Activated CD8-positive, alpha-beta T cell treated with anti-CD3 and anti-CD28 coated beads, Interleukin-2, amount 10 ng/mL, durations not matched to agents 7 days and 5 days (primary cell): ENCODE data around the gene IGFBP2. TPM values are rescaled to one million over a fixed set of nuclear protein-coding genes. Genes with fewer than 3 reads are reported as not detected.
A peak's percentile ranks its signal among the peaks of the same experiment; 100 is the strongest.

ENCODE experiments used
- ATAC-seq: fragments of 150-1000 bp; cut with Tn5 transposase; one replicate; pipeline ENCODE4 v1.10.0; 2021; ENCODE audit warnings: moderate library complexity
- CTCF ChIA-PET: fragments of 350-600 bp; sonication (Branson Sonifier 250); formaldehyde crosslinking; loops from one replicate; lab custom pipeline; 2021; ENCODE audit warnings: antibody characterized with exemption; lab: Charles Lee
- POLR2A ChIA-PET: fragments of 350-600 bp; sonication (Branson Sonifier 250); formaldehyde crosslinking; loops from one replicate; lab custom pipeline; 2021; ENCODE audit warnings: antibody characterized with exemption; lab: Charles Lee
- DNase-seq: peaks from one replicate; pipeline ENCODE4 v3.0.0-alpha.2; 2020
- H3K27ac Mint-ChIP-seq: one replicate; pipeline ENCODE4 v1.8.0; 2021; ENCODE audit warnings: mild to moderate bottlenecking, mixed read lengths
- H3K27me3 Mint-ChIP-seq: one replicate; pipeline ENCODE4 v1.8.0; 2021; ENCODE audit warnings: low read depth, mixed read lengths
- H3K36me3 Mint-ChIP-seq: one replicate; pipeline ENCODE4 v1.8.0; 2021; ENCODE audit warnings: low read depth, mixed read lengths
- H3K4me1 Mint-ChIP-seq: one replicate; pipeline ENCODE4 v1.8.0; 2021; ENCODE audit warnings: low read depth, mixed read lengths
- H3K4me3 Mint-ChIP-seq: one replicate; pipeline ENCODE4 v1.8.0; 2021; ENCODE audit warnings: mild to moderate bottlenecking, mixed read lengths
- H3K9me3 Mint-ChIP-seq: one replicate; pipeline ENCODE4 v1.8.0; 2022; ENCODE audit warnings: mixed read lengths; ENCODE audit not compliant: insufficient read depth
- total RNA-seq, 2 experiments: library from RNA; stranded (reverse); gene quantifications; one replicate each; pipeline ENCODE4 v1.2.3, GENCODE V29; 2021

Gene IGFBP2
- total RNA-seq, 2 experiments from 2014 or later: 74.7 to 75.5 TPM

DNA sequence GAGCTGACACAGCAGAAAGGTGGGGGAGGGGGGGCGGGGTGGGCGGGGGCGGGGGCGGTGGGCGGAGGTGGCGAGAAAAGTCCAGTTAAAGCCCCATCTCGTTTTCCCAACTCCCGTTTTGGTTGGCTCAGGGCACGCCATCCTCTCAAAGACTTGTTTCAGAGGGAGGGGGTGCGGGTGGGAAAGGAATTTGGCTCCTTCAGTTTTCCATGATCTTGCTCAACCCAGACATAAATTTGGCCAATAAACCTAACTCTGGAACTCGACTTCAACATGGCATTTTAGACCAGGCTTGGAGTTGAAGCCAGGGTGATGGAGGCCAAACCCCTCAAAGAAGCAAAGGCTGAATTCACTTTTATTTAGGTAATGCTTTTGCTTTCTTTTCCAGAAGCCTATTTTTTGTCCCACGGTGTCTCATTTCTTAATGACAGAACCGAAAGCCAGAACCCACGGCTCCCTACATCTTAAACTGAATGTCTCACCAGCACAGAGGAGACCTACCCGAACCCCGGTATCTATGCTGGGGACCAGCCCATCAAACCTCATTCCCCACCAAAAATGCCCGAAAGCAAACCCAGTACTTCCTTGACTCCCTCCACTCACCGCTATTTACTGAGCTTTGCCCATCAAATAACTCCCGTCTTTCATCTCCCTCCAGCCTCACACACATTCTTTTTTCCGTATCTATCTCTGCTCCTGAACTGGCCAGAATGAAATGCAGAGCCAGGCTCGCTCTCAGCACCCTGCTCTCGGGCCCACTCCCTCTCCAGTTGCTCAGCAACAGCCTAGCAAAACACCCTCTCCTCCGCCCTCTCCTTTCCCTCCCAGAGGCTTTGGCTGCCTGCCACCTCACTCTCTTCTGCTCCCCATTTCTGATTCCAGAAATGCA is 57.9 kb downstream of the IGFBP2 start:
- DNase-seq (peak; percentile 54), ATAC-seq (peak; percentile 31)
- POLR2A ChIA-PET: no interaction called here
- CTCF ChIA-PET: interaction anchor here (1.0 to 1.4 kb wide), 3 partner anchors 9 to 1022 kb away, joined by 3 read pairs; no protein-coding TSS in a partner anchor
- peaks cover 52% of the 10 kb centered on the region for H3K27me3 Mint-ChIP-seq
- no peaks in the 10 kb centered on the region for H3K9me3 Mint-ChIP-seq
- H3K27ac Mint-ChIP-seq: no peak overlapping the region
- H3K4me1 Mint-ChIP-seq: peaks cover 38% of the 10 kb centered on the region
- no peaks in the 10 kb centered on the region for H3K36me3 Mint-ChIP-seq
- H3K4me3 Mint-ChIP-seq: peak overlapping the region; percentile 59

- peak overlapping the region; percentile 80 for H3K27ac Mint-ChIP-seq
- H3K4me3 Mint-ChIP-seq: peak overlapping the region; percentile 85
- peak; percentile 70 for ATAC-seq
- ChIA-PET CTCF (interaction anchor here (0.7 to 2.1 kb wide), 5 partner anchors 10 to 1064 kb away, joined by 3 to 11 read pairs (median 3); no protein-coding TSS in a partner anchor), POLR2A (interaction anchor here (0.6 to 0.7 kb wide), 2 partner anchors 745 to 1003 kb away, joined by 3 read pairs; no protein-coding TSS in a partner anchor)
- DNase-seq: peak; percentile 89
- H3K27me3 Mint-ChIP-seq: peaks cover 63% of the 10 kb centered on the region
- H3K9me3 Mint-ChIP-seq: no peaks in the 10 kb centered on the region
- no peaks in the 10 kb centered on the region for H3K36me3 Mint-ChIP-seq
- H3K4me1 Mint-ChIP-seq: peaks cover 41% of the 10 kb centered on the region
These were observed 59.6 kb downstream of the IGFBP2 start for GRCh38 chr2:216692636-216693413.

GRCh38 chr2:216693414-216694080 is 60.3 kb downstream of the IGFBP2 start:
- H3K9me3 Mint-ChIP-seq: no peaks in the 10 kb centered on the region
- no peak overlapping the region for H3K27ac Mint-ChIP-seq
- H3K4me3 Mint-ChIP-seq: peak overlapping the region; percentile 59
- H3K36me3 Mint-ChIP-seq: no peaks in the 10 kb centered on the region
- peaks cover 41% of the 10 kb centered on the region for H3K4me1 Mint-ChIP-seq
- peak; percentile 35 for DNase-seq
- H3K27me3 Mint-ChIP-seq: peaks cover 65% of the 10 kb centered on the region
- ChIA-PET CTCF (interaction anchor here (0.5 to 2.1 kb wide), 11 partner anchors 10 to 1063 kb away, joined by 3 to 11 read pairs (median 3); no protein-coding TSS in a partner anchor), POLR2A (interaction anchor here (0.7 kb wide), 2 partner anchors 744 to 1039 kb away, joined by 3 read pairs; no protein-coding TSS in a partner anchor)
- no peak for ATAC-seq

DNA sequence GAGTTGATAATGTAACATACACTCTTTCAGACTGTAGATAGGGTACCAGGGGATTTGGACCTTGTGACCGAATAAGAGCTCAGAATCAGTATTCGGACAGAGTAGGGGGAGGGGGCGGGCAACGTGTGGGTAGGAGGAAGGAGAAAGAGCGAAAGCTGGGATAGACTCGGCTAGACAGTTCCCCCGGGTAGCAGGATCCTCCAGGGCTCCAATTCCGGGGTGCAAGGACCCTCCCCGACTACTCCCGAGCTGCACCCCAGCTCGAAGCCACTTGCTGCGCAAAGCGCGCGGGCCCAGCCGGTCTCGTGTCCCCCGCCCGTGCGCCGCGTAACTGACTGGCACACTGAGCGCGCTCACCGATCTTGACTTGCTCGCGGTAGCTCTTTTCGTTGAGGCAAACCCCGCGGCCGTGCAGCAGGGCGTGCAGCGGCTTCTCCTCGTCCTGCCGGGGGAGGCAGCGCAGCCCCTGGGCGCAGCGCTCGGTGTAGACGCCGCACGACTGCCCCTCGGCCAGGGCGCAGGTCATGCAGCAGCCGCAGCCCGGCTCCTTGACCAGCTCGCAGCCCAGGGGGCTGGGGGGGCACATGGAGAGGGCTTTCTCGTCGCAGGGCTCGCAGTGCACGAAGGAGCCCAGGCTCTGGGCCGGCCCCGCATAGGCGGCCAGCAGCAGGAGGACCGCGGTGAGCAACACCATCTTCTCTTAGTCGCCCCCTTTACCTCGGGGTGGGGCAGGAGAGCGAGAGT is 61.0 kb downstream of the IGFBP2 start:
- ATAC-seq: peak; percentile 36
- H3K36me3 Mint-ChIP-seq: no peaks in the 10 kb centered on the region
- CTCF ChIA-PET: interaction anchor here (0.5 to 2.1 kb wide), 10 partner anchors 9 to 1063 kb away, joined by 3 to 11 read pairs (median 4); no protein-coding TSS in a partner anchor
- H3K4me3 Mint-ChIP-seq: peak overlapping the region; percentile 59
- no peaks in the 10 kb centered on the region for H3K9me3 Mint-ChIP-seq
- POLR2A ChIA-PET: interaction anchor here (0.7 kb wide), 1 partner anchor 1038 kb away, joined by 3 read pairs; no protein-coding TSS in a partner anchor
- peaks cover 41% of the 10 kb centered on the region for H3K4me1 Mint-ChIP-seq
- peak; percentile 68 for DNase-seq
- H3K27me3 Mint-ChIP-seq: peaks cover 65% of the 10 kb centered on the region
- no peak overlapping the region for H3K27ac Mint-ChIP-seq

DNA sequence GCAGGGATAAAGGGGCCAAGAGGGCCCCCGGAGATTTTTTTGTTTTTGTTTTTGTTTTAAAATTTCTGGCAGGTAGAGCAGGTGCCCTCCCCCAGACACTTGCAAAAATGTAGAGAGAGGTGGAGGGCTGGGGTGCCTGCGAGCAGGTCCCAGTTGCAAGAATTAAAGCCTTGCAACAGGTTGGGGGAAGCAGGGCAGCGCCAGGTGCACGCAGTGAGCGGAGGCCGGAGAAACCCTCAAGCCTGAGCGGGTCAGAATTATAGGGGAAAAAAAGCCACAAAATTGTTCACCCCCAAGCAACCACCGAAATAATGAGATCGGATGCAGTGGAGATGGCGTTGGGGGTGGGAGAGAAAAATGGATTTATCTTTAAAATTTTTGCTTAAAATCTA is 61.6 kb downstream of the IGFBP2 start:
- H3K4me3 Mint-ChIP-seq: no peak overlapping the region
- no peak overlapping the region for H3K27ac Mint-ChIP-seq
- peaks cover 60% of the 10 kb centered on the region for H3K27me3 Mint-ChIP-seq
- no peak for DNase-seq
- POLR2A ChIA-PET: no interaction called here
- peaks cover 41% of the 10 kb centered on the region for H3K4me1 Mint-ChIP-seq
- CTCF ChIA-PET: interaction anchor here (1.2 to 2.1 kb wide), 4 partner anchors 10 to 471 kb away, joined by 4 to 11 read pairs (median 6); no protein-coding TSS in a partner anchor
- H3K9me3 Mint-ChIP-seq: no peaks in the 10 kb centered on the region
- ATAC-seq: no peak
- H3K36me3 Mint-ChIP-seq: no peaks in the 10 kb centered on the region

- H3K4me3 Mint-ChIP-seq: peak within 1 kb of the TSS; percentile 59
- peaks cover 56% of the 10 kb centered on the region for H3K27me3 Mint-ChIP-seq
These were observed 62.2 kb downstream of the IGFBP2 start, which contains the start of gene IGFBP5 for GRCh38 chr2:216695401-216695821. IGFBP5 (minus strand) TSS chr2:216695549; CDS start chr2:216694775, 774 bp downstream.

DNA sequence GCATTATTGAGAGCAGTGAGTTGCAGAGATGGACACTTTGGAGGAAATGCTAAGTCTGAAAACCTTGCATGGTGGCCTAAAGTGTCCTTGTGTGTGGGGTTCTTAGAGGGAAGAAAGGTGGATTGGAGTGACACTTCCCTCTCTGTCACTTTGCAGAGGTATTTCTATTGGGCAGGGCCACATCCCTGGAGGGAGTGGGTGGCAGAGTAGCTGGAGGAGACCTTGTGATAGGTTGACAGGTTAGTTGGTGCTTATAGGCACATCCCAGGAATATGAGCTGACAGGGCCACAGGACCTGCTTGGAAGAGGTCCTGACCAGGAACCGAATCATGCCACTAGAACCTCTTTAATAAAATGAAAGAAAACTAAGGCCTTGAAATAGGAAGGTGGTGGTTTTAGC is 63.1 kb downstream of the IGFBP2 start:
- ChIA-PET POLR2A (no interaction called here), CTCF (interaction anchor here (1.0 to 2.1 kb wide), 3 partner anchors 12 to 815 kb away, joined by 4 to 8 read pairs (median 5); no protein-coding TSS in a partner anchor)
- H3K27me3 Mint-ChIP-seq: peaks cover 49% of the 10 kb centered on the region

More at GRCh38 chr2:216695401-216695821, 62.2 kb downstream of the IGFBP2 start, which contains the start of gene IGFBP5:
- ATAC-seq (no peak), DNase-seq (no peak)
- ChIA-PET POLR2A (no interaction called here), CTCF (interaction anchor here (1.0 to 2.1 kb wide), 4 partner anchors 11 to 816 kb away, joined by 4 to 8 read pairs (median 4); no protein-coding TSS in a partner anchor)
- Mint-ChIP-seq H3K4me1 (peaks cover 41% of the 10 kb centered on the region), H3K27ac (no peak within 1 kb of the TSS), H3K36me3 (no peaks in the 10 kb centered on the region), H3K9me3 (no peaks in the 10 kb centered on the region)

GRCh38 chr2:216696751-216697560 is 63.7 kb downstream of the IGFBP2 start:
- Mint-ChIP-seq H3K4me1 (peaks cover 31% of the 10 kb centered on the region), H3K4me3 (no peak overlapping the region), H3K27me3 (peaks cover 48% of the 10 kb centered on the region), H3K27ac (no peak overlapping the region), H3K9me3 (no peaks in the 10 kb centered on the region), H3K36me3 (no peaks in the 10 kb centered on the region)
- CTCF ChIA-PET: interaction anchor here (1.0 to 2.1 kb wide), 5 partner anchors 12 to 814 kb away, joined by 4 to 8 read pairs (median 8); no protein-coding TSS in a partner anchor
- DNase-seq: no peak
- ATAC-seq: no peak
- POLR2A ChIA-PET: no interaction called here

More for the DNA sequence above, 63.1 kb downstream of the IGFBP2 start:
- DNase-seq: no peak
- Mint-ChIP-seq H3K4me1 (peaks cover 36% of the 10 kb centered on the region), H3K36me3 (no peaks in the 10 kb centered on the region), H3K4me3 (no peak overlapping the region), H3K27ac (no peak overlapping the region), H3K9me3 (no peaks in the 10 kb centered on the region)
- no peak for ATAC-seq

DNA sequence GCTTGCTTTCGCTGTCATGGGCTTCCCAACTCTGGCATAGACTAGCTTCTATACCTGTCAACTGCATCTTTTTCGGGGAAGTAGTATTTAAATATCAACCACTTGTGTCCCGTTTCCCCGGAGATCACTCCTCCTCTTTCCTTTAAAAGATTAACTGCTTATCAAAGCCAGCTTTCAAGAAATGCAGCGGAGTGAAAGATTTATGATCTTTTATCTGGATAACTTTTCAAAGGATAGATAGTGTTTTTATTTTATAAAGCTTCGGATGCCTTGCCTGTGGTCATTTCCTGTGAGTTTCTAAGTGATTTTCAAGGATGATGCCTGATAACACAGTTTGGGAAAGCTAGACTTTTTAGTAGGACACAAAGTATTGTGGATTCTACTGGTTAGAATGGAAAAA is 65.1 kb downstream of the IGFBP2 start:
- Mint-ChIP-seq H3K4me1 (peaks cover 20% of the 10 kb centered on the region), H3K4me3 (no peak overlapping the region), H3K9me3 (no peaks in the 10 kb centered on the region), H3K27me3 (peaks cover 42% of the 10 kb centered on the region), H3K36me3 (no peaks in the 10 kb centered on the region), H3K27ac (no peak overlapping the region)
- CTCF ChIA-PET: interaction anchor here (0.9 to 2.0 kb wide), 11 partner anchors 11 to 1088 kb away, joined by 3 to 16 read pairs (median 5); no protein-coding TSS in a partner anchor
- no peak for DNase-seq
- ATAC-seq: no peak
- POLR2A ChIA-PET: no interaction called here
